OCI-LY1 (cell line): Measurements from ENCODE around the gene PTTG1.

Experiments used
- H2AFZ ChIP-seq: fragments of 200-600 bp; sonication (generic), shearing (Covaris generic); 2 replicates; pipeline ENCODE4 v1.6.0; 2014; ENCODE audit warnings: antibody characterized with exemption, mild to moderate bottlenecking, low read length
- H3F3A ChIP-seq: fragments of 200-600 bp; sonication (generic), shearing (Covaris generic); 2 replicates; pipeline ENCODE4 v1.6.0; 2014; ENCODE audit warnings: mild to moderate bottlenecking, antibody characterized with exemption, low read length, moderate library complexity; ENCODE audit not compliant: insufficient read depth
- H3K27ac ChIP-seq: fragments of 200-600 bp; sonication (generic); 2 replicates; pipeline ENCODE4 v1.5.1; 2014; ENCODE audit warnings: low read length, mixed run types, mild to moderate bottlenecking, low read depth; ENCODE audit not compliant: poor library complexity, severe bottlenecking
- H3K27me3 ChIP-seq: fragments of 200-600 bp; sonication (generic); 2 replicates; pipeline ENCODE4 v1.6.0; 2014; ENCODE audit warnings: antibody characterized with exemption, mild to moderate bottlenecking, low read length, moderate library complexity; ENCODE audit not compliant: insufficient read depth
- H3K36me3 ChIP-seq: fragments of 200-600 bp; sonication (generic); 2 replicates; pipeline ENCODE4 v1.6.1; 2014; ENCODE audit warnings: mild to moderate bottlenecking, antibody characterized with exemption, low read length, moderate library complexity, mixed read lengths; ENCODE audit not compliant: insufficient read depth
- H3K4me1 ChIP-seq: fragments of 200-600 bp; sonication (generic); 2 replicates; pipeline ENCODE4 v1.5.1; 2014; ENCODE audit warnings: mild to moderate bottlenecking, low read length, moderate library complexity; ENCODE audit not compliant: insufficient read depth, severe bottlenecking
- H3K4me2 ChIP-seq: fragments of 200-600 bp; sonication (generic), shearing (Covaris generic); 2 replicates; pipeline ENCODE4 v1.6.1; 2014; ENCODE audit warnings: low read length
- H3K4me3 ChIP-seq: fragments of 200-600 bp; sonication (generic); 2 replicates; pipeline ENCODE4 v1.5.1; 2014; ENCODE audit warnings: low read length, low read depth, mild to moderate bottlenecking, mixed read lengths; ENCODE audit not compliant: poor library complexity, severe bottlenecking
- H3K79me2 ChIP-seq: fragments of 200-600 bp; shearing (Covaris generic); 2 replicates; pipeline ENCODE4 v1.6.1; 2016; ENCODE audit warnings: mixed run types, low read length, mixed read lengths; ENCODE audit not compliant: insufficient read depth
- H3K9ac ChIP-seq: fragments of 200-600 bp; sonication (generic), shearing (Covaris generic); 2 replicates; pipeline ENCODE4 v1.6.1; 2014; ENCODE audit warnings: mild to moderate bottlenecking, low read length, mixed read lengths
- H3K9me2 ChIP-seq: fragments of 200-600 bp; sonication (generic), shearing (Covaris generic); 2 replicates; pipeline ENCODE4 v1.6.1; 2014; ENCODE audit warnings: low read depth, mild to moderate bottlenecking, low read length, mixed read lengths
- H3K9me3 ChIP-seq: fragments of 200-600 bp; shearing (Covaris generic); 2 replicates; pipeline ENCODE4 v1.6.1; 2014; ENCODE audit warnings: low read length, mixed read lengths
- H4K20me1 ChIP-seq: fragments of 200-600 bp; sonication (generic), shearing (Covaris generic); 2 replicates; pipeline ENCODE4 v1.6.0; 2016; ENCODE audit warnings: mild to moderate bottlenecking, low read length; ENCODE audit not compliant: insufficient read depth
- CTCF ChIP-seq: fragments of 200-600 bp; sonication (generic), shearing (Covaris generic); IDR thresholded peaks from 2 replicates; pipeline ENCODE4 v1.5.1; 2017; ENCODE audit warnings: mild to moderate bottlenecking, antibody characterized with exemption, low read length, moderate library complexity, mixed read lengths
- EZH2 ChIP-seq: fragments of 200-600 bp; sonication (generic), shearing (Covaris generic); IDR thresholded peaks from 2 replicates; pipeline ENCODE4 v1.8.0; 2017; ENCODE audit warnings: borderline replicate concordance, mixed run types, mild to moderate bottlenecking, antibody characterized with exemption, low read length, moderate library complexity, mixed read lengths

The PTTG1 gene

GRCh38 chr5:160384681-160385080 is 37.0 kb upstream of the PTTG1 start:
- no peaks in the 10 kb centered on the region for H3K4me1 ChIP-seq
- no peaks in the 10 kb centered on the region for H3K9me2 ChIP-seq
- no peak overlapping the region for H3K4me3 ChIP-seq
- no peaks in the 10 kb centered on the region for H3K36me3 ChIP-seq
- no peaks in the 10 kb centered on the region for H4K20me1 ChIP-seq
- no peaks in the 10 kb centered on the region for H3F3A ChIP-seq
- H3K4me2 ChIP-seq: no peak overlapping the region
- no peaks in the 10 kb centered on the region for H3K27me3 ChIP-seq
- no peak overlapping the region for H3K27ac ChIP-seq
- H3K9me3 ChIP-seq: peaks cover 5% of the 10 kb centered on the region; the same call in 1 of the 2 replicates
- no peak for TF ChIP-seq EZH2
- no peak for TF ChIP-seq CTCF
- H3K9ac ChIP-seq: no peak overlapping the region
- H3K79me2 ChIP-seq: no peaks in the 10 kb centered on the region
- no peak overlapping the region for H2AFZ ChIP-seq

DNA sequence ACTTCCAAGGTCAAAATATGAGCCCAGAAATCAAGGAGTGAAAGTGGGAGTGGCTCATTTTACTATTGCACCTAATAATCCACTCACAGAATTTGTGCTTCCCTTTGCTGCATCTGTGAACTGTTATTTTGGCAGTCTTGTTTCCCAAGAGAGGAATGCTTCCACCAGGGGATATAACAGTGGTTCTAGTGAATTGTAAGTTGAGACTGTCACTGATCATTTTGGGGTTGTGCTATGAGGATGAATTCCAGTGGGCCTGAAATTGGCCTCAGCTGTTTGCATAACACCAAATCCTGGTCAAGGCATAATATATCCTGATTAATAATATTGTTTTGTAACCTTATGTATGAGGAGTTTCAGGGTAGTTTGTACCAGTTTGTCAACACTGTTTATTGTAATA is 36.2 kb upstream of the PTTG1 start:
- TF ChIP-seq EZH2 (no peak), CTCF (no peak)
- H2AFZ ChIP-seq: no peak overlapping the region
- no peaks in the 10 kb centered on the region for H3K9me2 ChIP-seq
- H4K20me1 ChIP-seq: no peaks in the 10 kb centered on the region
- no peak overlapping the region for H3K4me2 ChIP-seq
- H3K36me3 ChIP-seq: no peaks in the 10 kb centered on the region
- no peaks in the 10 kb centered on the region for H3K4me1 ChIP-seq
- H3K9ac ChIP-seq: no peak overlapping the region
- no peaks in the 10 kb centered on the region for H3K79me2 ChIP-seq
- no peak overlapping the region for H3K27ac ChIP-seq
- no peaks in the 10 kb centered on the region for H3F3A ChIP-seq
- H3K4me3 ChIP-seq: no peak overlapping the region
- H3K27me3 ChIP-seq: no peaks in the 10 kb centered on the region
- peaks cover 5% of the 10 kb centered on the region; the same call in 1 of the 2 replicates for H3K9me3 ChIP-seq

DNA sequence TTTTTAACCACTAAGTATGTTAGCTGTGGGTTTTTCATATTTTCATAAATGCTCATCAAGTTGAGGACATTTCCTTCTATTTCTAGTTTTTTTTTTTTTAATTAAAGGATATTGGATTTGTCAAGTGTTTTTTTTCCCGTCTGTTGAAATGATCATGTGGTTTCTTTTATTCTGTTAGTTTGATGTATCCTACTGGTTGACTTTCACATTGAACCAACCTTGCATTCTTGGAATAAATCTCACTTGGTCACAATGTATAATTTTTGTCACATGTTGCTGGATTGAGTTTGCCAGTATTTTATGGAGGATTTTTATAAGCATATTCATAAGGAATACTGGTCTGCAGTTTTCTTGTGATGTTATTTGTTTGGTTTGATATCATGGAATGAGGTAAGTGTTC is 34.2 kb upstream of the PTTG1 start:
- no peaks in the 10 kb centered on the region for H3K36me3 ChIP-seq
- no peaks in the 10 kb centered on the region for H3F3A ChIP-seq
- H3K9me2 ChIP-seq: no peaks in the 10 kb centered on the region
- TF ChIP-seq EZH2 (no peak), CTCF (no peak)
- H3K4me3 ChIP-seq: no peak overlapping the region
- H2AFZ ChIP-seq: no peak overlapping the region
- no peaks in the 10 kb centered on the region for H3K4me1 ChIP-seq
- no peaks in the 10 kb centered on the region for H3K27me3 ChIP-seq
- no peak overlapping the region for H3K4me2 ChIP-seq
- H3K27ac ChIP-seq: no peak overlapping the region
- no peaks in the 10 kb centered on the region for H4K20me1 ChIP-seq
- peaks cover 5% of the 10 kb centered on the region; the same call in 1 of the 2 replicates for H3K9me3 ChIP-seq
- H3K9ac ChIP-seq: no peak overlapping the region
- H3K79me2 ChIP-seq: no peaks in the 10 kb centered on the region
